Erythroblast (primary cell): Measurements from ENCODE around the gene CNGA1.

Experiments
- GATA1 ChIP-seq: IDR thresholded peaks from 2 replicates; pipeline ENCODE4 v1.6.1; 2011; ENCODE audit warnings: low read depth, mild to moderate bottlenecking, control low read depth, low read length, moderate library complexity
- POLR2A ChIP-seq: IDR thresholded peaks from 2 replicates; pipeline ENCODE4 v1.6.1; 2011; ENCODE audit warnings: mild to moderate bottlenecking, low read length

GRCh38 chr4:48035952-48036351, 19.5 kb upstream of the CNGA1 start:
- TF ChIP-seq POLR2A (no peak), GATA1 (no peak)
